Panc1 (cell line): Measurements from ENCODE around the gene SUGCT. TPM values are rescaled to one million over a fixed set of nuclear protein-coding genes. Genes with fewer than 3 reads are reported as not detected.
"Not testable (repeated sequence)": the region's sequence is repeated elsewhere in the genome, so short reads cannot be mapped to it uniquely, and the experiment has no call there.

Experiments used
- ATAC-seq: fragments of 200-7000 bp; cut with Tn5 transposase; 2 replicates; pipeline ENCODE4 v1.9.1; 2020; ENCODE audit warnings: mild to moderate bottlenecking, moderate library complexity
- BruUV-seq: library from RNA; stranded (reverse); fragments of 400-500 nt; replicated peaks from 2 replicates; lab custom pipeline; 2021; lab: Mats Ljungman, UMichigan
- CTCF ChIA-PET: fragments of 300-600 bp; sonication (Branson Sonifier 250); formaldehyde crosslinking; loops from one replicate; lab custom pipeline; 2022; ENCODE audit warnings: antibody characterized with exemption; lab: Charles Lee
- POLR2A ChIA-PET: fragments of 300-600 bp; sonication (Branson Sonifier 250); formaldehyde crosslinking; loops from one replicate; lab custom pipeline; 2022; ENCODE audit warnings: antibody characterized with exemption; lab: Charles Lee
- DNase-seq: peaks from one replicate; pipeline ENCODE4 v3.0.0-alpha.2; 2010; ENCODE audit warnings: low read depth, low spot score
- H3K27ac ChIP-seq: 2 replicates; pipeline ENCODE4 v1.5.1; 2011; ENCODE audit warnings: mild to moderate bottlenecking, low read length, inconsistent platforms
- H3K27me3 ChIP-seq: fragments of 200-500 bp; sonication (Bioruptor generic); 2 replicates; pipeline ENCODE4 v1.6.0; 2014; ENCODE audit warnings: low read length, inconsistent platforms; ENCODE audit not compliant: control insufficient read depth, insufficient read depth
- H3K36me3 ChIP-seq: fragments of 200-500 bp; sonication (Bioruptor generic); 2 replicates; pipeline ENCODE4 v1.5.1; 2014; ENCODE audit warnings: inconsistent platforms, mild to moderate bottlenecking, low read length, moderate library complexity; ENCODE audit not compliant: control insufficient read depth, insufficient read depth
- H3K4me1 ChIP-seq: 2 replicates; pipeline ENCODE4 v1.5.1; 2011; ENCODE audit warnings: inconsistent platforms, mild to moderate bottlenecking, low read length, moderate library complexity; ENCODE audit not compliant: control insufficient read depth, insufficient read depth
- H3K4me3 ChIP-seq, 2 experiments: 2 replicates each; pipeline ENCODE4 v1.5.1; 2011 to 2012; ENCODE audit warnings: low read depth in 2 of 2, low read length in 2 of 2, mild to moderate bottlenecking in 2 of 2, inconsistent platforms in 1 of 2, moderate library complexity in 1 of 2
- H3K9me3 ChIP-seq: fragments of 200-500 bp; sonication (Bioruptor generic); 2 replicates; pipeline ENCODE4 v1.5.1; 2014; ENCODE audit warnings: low read depth, mild to moderate bottlenecking, inconsistent platforms, low read length, moderate library complexity; ENCODE audit not compliant: control insufficient read depth, insufficient read depth
- CTCF ChIP-seq: fragments of 450-650 bp; IDR thresholded peaks from 2 replicates; pipeline ENCODE4 v1.5.1; 2017; ENCODE audit warnings: mild to moderate bottlenecking
- POLR2AphosphoS5 ChIP-seq: IDR thresholded peaks from 2 replicates; pipeline ENCODE4 v1.6.1; 2012; ENCODE audit warnings: mild to moderate bottlenecking, low read depth, low read length, moderate library complexity
- REST ChIP-seq, 2 experiments: IDR thresholded peaks; 2 replicates each; pipeline ENCODE4 v1.6.1; 2011 to 2012; ENCODE audit warnings: low read depth in 2 of 2, control low read depth in 1 of 2, low read length in 1 of 2, mild to moderate bottlenecking in 1 of 2, moderate library complexity in 1 of 2; ENCODE audit not compliant: insufficient read depth in 1 of 2
- SIN3A ChIP-seq: IDR thresholded peaks from 2 replicates; pipeline ENCODE4 v1.6.1; 2012; ENCODE audit warnings: low read depth, mild to moderate bottlenecking, low read length, moderate library complexity, borderline replicate concordance; ENCODE audit not compliant: insufficient read depth
- TCF7L2 ChIP-seq: IDR thresholded peaks from 2 replicates; pipeline ENCODE4 v1.6.1; 2011; ENCODE audit warnings: mild to moderate bottlenecking, low read depth, low read length, inconsistent platforms
- in situ Hi-C: cut with HindIII; loops from 2 replicates; pipeline ENCODE4 v1.10.0; 2016; ENCODE audit warnings: low sequenced_read_pairs, low pct_unique_long_range_greater_than_20kb
- intact Hi-C: fragments of 100-400 bp; cut with micrococcal nuclease; formaldehyde crosslinking; loops from one replicate; pipeline ENCODE4 v1.10.0; 2022; ENCODE audit not compliant: unreplicated experiment
- total RNA-seq: library from RNA; stranded (reverse); gene quantifications from one replicate; pipeline ENCODE4 v1.2.1, GENCODE V29; 2021; ENCODE audit not compliant: unreplicated experiment

SUGCT gene
- total RNA-seq, 1 experiment from 2014 or later = 3.1 TPM

- no peak for ATAC-seq
Observed at GRCh38 chr7:40263752-40264390, 129.1 kb downstream of the SUGCT start.

GRCh38 chr7:40267583-40267982 is 132.8 kb downstream of the SUGCT start:
- ChIA-PET CTCF (no interaction called here), POLR2A (interaction anchor here (0.6 kb wide), 1 partner anchor 21 kb away, joined by 9 read pairs; no protein-coding TSS in a partner anchor)
- DNase-seq (no peak), ATAC-seq (no peak)
- no peak overlapping the region for H3K27ac ChIP-seq
- BruUV-seq = no TSS peak
- no peaks in the 10 kb centered on the region for H3K36me3 ChIP-seq
- intact Hi-C loops = no loop called here
- H3K27me3 ChIP-seq = no peaks in the 10 kb centered on the region
- no peaks in the 10 kb centered on the region for H3K9me3 ChIP-seq
- in situ Hi-C loops = no loop called here
- no peak overlapping the region for H3K4me3 ChIP-seq
- TF ChIP-seq TCF7L2 = no peak
- TF ChIP-seq REST (IDR thresholded peaks at IDR 0.05; ENCODE audit: insufficient read depth in 1 of 2, low read depth in 2 of 2, low read length in 1 of 2) = no peak
- TF ChIP-seq POLR2AphosphoS5 = no peak
- TF ChIP-seq CTCF = no peak
- TF ChIP-seq SIN3A = no peak
- no peaks in the 10 kb centered on the region for H3K4me1 ChIP-seq

More at GRCh38 chr7:40263752-40264390, 129.1 kb downstream of the SUGCT start:
- Histone ChIP-seq H3K4me1 (no peaks in the 10 kb centered on the region), H3K36me3 (no peaks in the 10 kb centered on the region), H3K4me3 (no peak overlapping the region), H3K27me3 (no peaks in the 10 kb centered on the region), H3K27ac (no peak overlapping the region), H3K9me3 (no peaks in the 10 kb centered on the region)
- in situ Hi-C loops (no loop called here), intact Hi-C loops (no loop called here)
- CTCF ChIA-PET = no interaction called here
- BruUV-seq = no TSS peak
- POLR2A ChIA-PET = no interaction called here
- TF ChIP-seq POLR2AphosphoS5 (no peak), REST (IDR thresholded peaks at IDR 0.05; ENCODE audit: insufficient read depth in 1 of 2, low read depth in 2 of 2, low read length in 1 of 2) (no peak), SIN3A (no peak), CTCF (no peak), TCF7L2 (no peak)
- no peak for DNase-seq

GRCh38 chr7:40268810-40269209 is 134.0 kb downstream of the SUGCT start:
- ATAC-seq, POLR2A ChIA-PET, in situ Hi-C loops, H3K9me3 ChIP-seq, BruUV-seq, DNase-seq, H3K27ac ChIP-seq, H3K4me1 ChIP-seq, H3K36me3 ChIP-seq, CTCF ChIA-PET, H3K27me3 ChIP-seq, H3K4me3 ChIP-seq, intact Hi-C loops: not testable (repeated sequence)
